Activated B cell treated with CpG ODN at 0.5 μM for 24 hours (primary cell): ENCODE data around the gene MAP3K14. TPM values are rescaled to one million over a fixed set of nuclear protein-coding genes. Genes with fewer than 3 reads are reported as not detected.

Experiments
- ATAC-seq: fragments of 200-7000 bp; cut with Tn5 transposase; one replicate; pipeline ENCODE4 v1.10.0; 2021; ENCODE audit warnings: low read depth, mild to moderate bottlenecking, moderate library complexity
- CTCF ChIA-PET: fragments of 350-600 bp; sonication (Branson Sonifier 250); formaldehyde crosslinking; loops from one replicate; lab custom pipeline; 2021; ENCODE audit warnings: antibody characterized with exemption; lab: Charles Lee
- POLR2A ChIA-PET: fragments of 350-600 bp; sonication (Branson Sonifier 250); formaldehyde crosslinking; loops from one replicate; lab custom pipeline; 2021; ENCODE audit warnings: antibody characterized with exemption; lab: Charles Lee
- DNase-seq: peaks from one replicate; pipeline ENCODE4 v3.0.0; 2022
- H3K27ac Mint-ChIP-seq: one replicate; pipeline ENCODE4 v1.8.0; 2020; ENCODE audit warnings: mixed read lengths
- H3K27me3 Mint-ChIP-seq: one replicate; pipeline ENCODE4 v1.8.0; 2021; ENCODE audit warnings: mixed read lengths
- H3K36me3 Mint-ChIP-seq: one replicate; pipeline ENCODE4 v1.8.0; 2021; ENCODE audit warnings: low read depth, mixed read lengths
- H3K4me1 Mint-ChIP-seq: one replicate; pipeline ENCODE4 v1.8.0; 2021; ENCODE audit warnings: mixed read lengths
- H3K4me3 Mint-ChIP-seq: one replicate; pipeline ENCODE4 v1.8.0; 2020; ENCODE audit warnings: mild to moderate bottlenecking, mixed read lengths
- H3K9me3 Mint-ChIP-seq: one replicate; pipeline ENCODE4 v1.8.0; 2020; ENCODE audit warnings: mixed read lengths
- intact Hi-C: fragments of 100-400 bp; cut with micrococcal nuclease; formaldehyde crosslinking; loops from one replicate; pipeline ENCODE4 v1.15.1; 2024
- total RNA-seq: library from RNA; stranded (reverse); gene quantifications from 2 replicates; pipeline ENCODE4 v1.2.3, GENCODE V29; 2022
- TF ChIP-seq, protein P1 (sequence below): fragments of 200-600 bp; IDR thresholded peaks from one replicate; pipeline ENCODE4 v1.8.0; 2022; ENCODE audit warnings: antibody characterized with exemption, mild to moderate bottlenecking

MAP3K14 gene
- total RNA-seq, 1 donor from 2014 or later, result 88.6 TPM

DNA sequence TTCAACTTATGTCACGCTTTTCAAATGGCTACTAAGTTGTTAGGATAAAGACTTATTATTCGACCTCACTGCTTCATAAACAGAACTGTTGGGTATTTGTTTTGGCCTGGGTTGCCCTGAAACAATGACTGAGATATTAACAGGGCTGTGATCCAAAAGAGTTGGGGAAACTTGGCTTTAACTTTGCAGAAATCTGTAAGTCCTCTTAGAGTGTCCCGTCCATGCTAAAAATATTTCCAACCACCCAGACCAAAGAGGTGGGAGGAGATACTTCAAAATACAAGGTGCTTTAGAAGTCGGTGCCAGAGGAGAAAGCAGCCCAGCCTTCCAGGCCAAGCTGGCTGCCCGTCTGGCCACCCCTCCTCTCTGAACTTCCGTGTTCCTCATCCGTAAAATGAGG lies 38.8 kb downstream of the MAP3K14 start:
- Mint-ChIP-seq H3K27ac (no peak overlapping the region), H3K9me3 (no peaks in the 10 kb centered on the region), H3K27me3 (no peaks in the 10 kb centered on the region), H3K4me3 (no peak overlapping the region), H3K4me1 (peaks cover 5% of the 10 kb centered on the region), H3K36me3 (peaks cover 64% of the 10 kb centered on the region)
- CTCF ChIA-PET, result interaction anchor here (0.7 to 5.3 kb wide), 24 partner anchors 10 to 129 kb away, joined by 3 to 167 read pairs (median 8); partner anchors contain the start of genes FMNL1 and MAP3K14
- TF ChIP-seq, protein P1, sequence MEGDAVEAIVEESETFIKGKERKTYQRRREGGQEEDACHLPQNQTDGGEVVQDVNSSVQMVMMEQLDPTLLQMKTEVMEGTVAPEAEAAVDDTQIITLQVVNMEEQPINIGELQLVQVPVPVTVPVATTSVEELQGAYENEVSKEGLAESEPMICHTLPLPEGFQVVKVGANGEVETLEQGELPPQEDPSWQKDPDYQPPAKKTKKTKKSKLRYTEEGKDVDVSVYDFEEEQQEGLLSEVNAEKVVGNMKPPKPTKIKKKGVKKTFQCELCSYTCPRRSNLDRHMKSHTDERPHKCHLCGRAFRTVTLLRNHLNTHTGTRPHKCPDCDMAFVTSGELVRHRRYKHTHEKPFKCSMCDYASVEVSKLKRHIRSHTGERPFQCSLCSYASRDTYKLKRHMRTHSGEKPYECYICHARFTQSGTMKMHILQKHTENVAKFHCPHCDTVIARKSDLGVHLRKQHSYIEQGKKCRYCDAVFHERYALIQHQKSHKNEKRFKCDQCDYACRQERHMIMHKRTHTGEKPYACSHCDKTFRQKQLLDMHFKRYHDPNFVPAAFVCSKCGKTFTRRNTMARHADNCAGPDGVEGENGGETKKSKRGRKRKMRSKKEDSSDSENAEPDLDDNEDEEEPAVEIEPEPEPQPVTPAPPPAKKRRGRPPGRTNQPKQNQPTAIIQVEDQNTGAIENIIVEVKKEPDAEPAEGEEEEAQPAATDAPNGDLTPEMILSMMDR, result no peak
- ATAC-seq, result no peak
- intact Hi-C loops, result loop anchor here (1.0 to 2.0 kb wide), 4 partner anchors 19 to 107 kb away; partner anchors contain the start of gene MAP3K14
- no peak for DNase-seq
- POLR2A ChIA-PET, result interaction anchor here (0.7 to 3.8 kb wide), 10 partner anchors 17 to 107 kb away, joined by 3 to 62 read pairs (median 8); partner anchors contain the start of gene MAP3K14

DNA sequence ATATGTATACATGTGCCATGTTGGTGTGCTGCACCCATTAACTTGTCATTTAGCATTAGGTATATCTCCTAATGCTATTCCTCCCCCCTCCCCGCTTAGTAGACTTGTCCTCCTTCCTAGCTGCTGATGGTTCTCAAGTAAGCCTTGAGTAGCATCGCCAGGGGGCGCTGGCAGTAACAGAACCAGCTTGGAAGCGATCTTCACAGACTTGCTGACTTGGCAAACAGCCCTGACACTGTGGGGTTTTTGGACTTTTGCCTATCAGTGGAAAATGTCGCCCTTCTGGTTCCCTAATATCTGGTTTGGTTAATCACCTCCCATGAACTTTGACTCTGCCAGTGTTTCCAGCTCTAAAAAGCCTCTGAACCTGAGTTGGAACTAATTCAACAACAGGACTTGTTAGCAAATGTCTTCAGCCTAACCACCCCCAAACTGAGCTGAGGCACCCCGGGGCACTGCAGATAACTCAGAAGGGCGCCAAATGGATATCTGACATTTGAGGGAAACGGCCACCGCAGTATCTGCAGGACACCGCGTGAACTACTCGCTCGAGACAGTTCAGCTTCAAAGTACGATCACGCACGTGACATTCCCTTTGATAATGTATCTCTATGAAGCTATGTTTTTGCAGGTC lies 39.5 kb downstream of the MAP3K14 start:
- intact Hi-C loops, result loop anchor here (1.0 to 2.0 kb wide), 4 partner anchors 19 to 108 kb away; partner anchors contain the start of gene MAP3K14
- Mint-ChIP-seq H3K4me1 (peaks cover 5% of the 10 kb centered on the region), H3K4me3 (no peak overlapping the region), H3K36me3 (peaks cover 64% of the 10 kb centered on the region), H3K9me3 (no peaks in the 10 kb centered on the region), H3K27ac (peak overlapping the region; percentile 21), H3K27me3 (no peaks in the 10 kb centered on the region)
- CTCF ChIA-PET, result interaction anchor here (0.7 to 5.3 kb wide), 39 partner anchors 10 to 129 kb away, joined by 3 to 167 read pairs (median 5); partner anchors contain the start of genes FMNL1 and MAP3K14
- POLR2A ChIA-PET, result interaction anchor here (0.5 to 3.8 kb wide), 10 partner anchors 17 to 137 kb away, joined by 4 to 62 read pairs (median 11); partner anchors contain the start of gene MAP3K14
- ATAC-seq (peak; percentile 98), DNase-seq (peak; percentile 76)
- TF ChIP-seq, protein P1, result no peak

- Mint-ChIP-seq H3K36me3 (peaks cover 66% of the 10 kb centered on the region), H3K27ac (no peak overlapping the region), H3K27me3 (no peaks in the 10 kb centered on the region), H3K4me1 (peaks cover 5% of the 10 kb centered on the region), H3K9me3 (no peaks in the 10 kb centered on the region), H3K4me3 (no peak overlapping the region)
- TF ChIP-seq, protein P1, result no peak
- no peak for ATAC-seq
- intact Hi-C loops, result loop anchor here (2.0 kb wide), 1 partner anchor 21 kb away; no protein-coding TSS in a partner anchor
- DNase-seq, result no peak
- POLR2A ChIA-PET, result interaction anchor here (0.7 to 3.8 kb wide), 4 partner anchors 10 to 81 kb away, joined by 4 to 62 read pairs (median 7); partner anchors contain the start of gene MAP3K14
- CTCF ChIA-PET, result interaction anchor here (0.9 to 5.3 kb wide), 13 partner anchors 9 to 131 kb away, joined by 3 to 167 read pairs (median 9); partner anchors contain the start of genes FMNL1 and MAP3K14
Observed at GRCh38 chr17:45276031-45276430, 40.8 kb downstream of the MAP3K14 start.

DNA sequence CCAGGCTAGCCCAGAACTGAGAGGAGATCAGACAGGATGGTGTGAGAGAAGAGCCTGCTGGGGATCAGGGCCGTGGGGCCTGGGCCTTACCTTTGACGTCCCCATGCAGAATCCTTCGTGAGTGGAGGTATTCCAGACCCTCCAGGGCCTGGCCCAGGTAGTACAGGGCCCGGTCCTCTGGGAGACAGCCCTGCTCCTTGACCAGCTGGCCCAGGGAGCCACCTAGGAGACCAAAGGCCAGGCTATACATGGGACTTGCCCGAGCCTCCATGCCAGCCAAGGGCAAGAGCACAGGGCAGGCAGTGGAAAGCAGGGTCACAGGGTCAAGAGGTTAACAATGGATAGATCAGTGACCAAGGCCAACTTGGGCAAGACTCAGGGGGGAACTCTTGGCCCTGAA lies 42.8 kb downstream of the MAP3K14 start:
- DNase-seq (no peak), ATAC-seq (no peak)
- ChIA-PET CTCF (interaction anchor here (5.3 kb wide), 1 partner anchor 113 kb away, joined by 167 read pairs; no protein-coding TSS in a partner anchor), POLR2A (interaction anchor here (1.1 kb wide), 1 partner anchor 111 kb away, joined by 3 read pairs; no protein-coding TSS in a partner anchor)
- Mint-ChIP-seq H3K4me1 (peaks cover 5% of the 10 kb centered on the region), H3K4me3 (no peak overlapping the region), H3K9me3 (no peaks in the 10 kb centered on the region), H3K27ac (no peak overlapping the region), H3K36me3 (peaks cover 67% of the 10 kb centered on the region), H3K27me3 (no peaks in the 10 kb centered on the region)
- TF ChIP-seq, protein P1, result no peak
- intact Hi-C loops, result no loop called here

- intact Hi-C loops, result no loop called here
- Mint-ChIP-seq H3K27ac (no peak overlapping the region), H3K9me3 (no peaks in the 10 kb centered on the region), H3K4me1 (peaks cover 5% of the 10 kb centered on the region), H3K4me3 (no peak overlapping the region), H3K27me3 (no peaks in the 10 kb centered on the region), H3K36me3 (peaks cover 67% of the 10 kb centered on the region)
- ChIA-PET POLR2A (no interaction called here), CTCF (no interaction called here)
- ATAC-seq (no peak), DNase-seq (no peak)
- TF ChIP-seq, protein P1, result no peak
Observed at GRCh38 chr17:45273551-45273957, 43.3 kb downstream of the MAP3K14 start.
